CD1c-positive myeloid dendritic cell (primary cell): ENCODE measurements around the gene OVOL1.

Experiments
- DNase-seq: peaks from one replicate; pipeline ENCODE4 v3.0.0-alpha.2; 2016; ENCODE audit errors: extremely low spot score

Gene OVOL1

GRCh38 chr11:65777821-65778361, 9.0 kb upstream of the OVOL1 start:
- DNase-seq, result no peak

GRCh38 chr11:65778431-65778900, 8.4 kb upstream of the OVOL1 start:
- no peak for DNase-seq

DNA sequence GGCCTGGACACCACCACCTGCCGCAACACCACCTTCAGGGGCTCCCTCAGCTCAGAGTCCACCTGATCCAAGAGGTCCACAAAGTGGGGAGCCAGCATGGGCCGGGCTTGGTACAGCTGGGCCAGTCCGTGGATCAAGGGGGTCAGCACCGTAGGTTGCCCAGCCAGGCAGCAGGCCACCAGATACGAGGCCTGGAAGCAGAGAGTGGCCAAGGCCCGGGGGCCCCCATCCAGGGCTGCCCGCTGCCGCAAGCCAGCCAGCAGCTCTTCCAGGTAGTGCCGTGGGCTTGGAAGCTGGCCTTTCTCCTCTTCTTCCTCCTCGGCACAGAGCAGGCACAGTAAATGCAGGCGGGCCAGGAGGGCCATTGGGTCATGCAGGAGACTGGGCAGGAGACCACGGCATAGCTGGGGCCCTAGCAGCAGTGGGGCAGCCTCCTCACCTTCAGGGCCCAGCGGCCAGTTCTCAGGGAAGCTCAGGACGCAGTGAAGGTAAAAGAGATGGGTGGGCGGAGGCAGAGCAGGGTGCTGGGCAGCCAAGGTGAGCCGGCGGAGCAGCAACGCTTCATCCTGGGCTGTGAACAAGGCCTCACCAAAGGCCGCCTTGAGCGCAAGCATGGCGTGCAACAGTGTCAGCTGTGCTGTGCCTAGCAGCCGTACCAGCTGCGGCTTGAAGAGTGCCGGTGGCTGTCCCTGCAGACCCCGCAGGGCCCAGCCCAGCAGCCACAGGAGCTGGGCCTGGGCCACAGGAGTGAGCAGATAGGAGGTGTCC, 7.8 kb upstream of the OVOL1 start:
- no peak for DNase-seq

GRCh38 chr11:65779669-65779918, 7.3 kb upstream of the OVOL1 start:
- DNase-seq, result no peak

DNA sequence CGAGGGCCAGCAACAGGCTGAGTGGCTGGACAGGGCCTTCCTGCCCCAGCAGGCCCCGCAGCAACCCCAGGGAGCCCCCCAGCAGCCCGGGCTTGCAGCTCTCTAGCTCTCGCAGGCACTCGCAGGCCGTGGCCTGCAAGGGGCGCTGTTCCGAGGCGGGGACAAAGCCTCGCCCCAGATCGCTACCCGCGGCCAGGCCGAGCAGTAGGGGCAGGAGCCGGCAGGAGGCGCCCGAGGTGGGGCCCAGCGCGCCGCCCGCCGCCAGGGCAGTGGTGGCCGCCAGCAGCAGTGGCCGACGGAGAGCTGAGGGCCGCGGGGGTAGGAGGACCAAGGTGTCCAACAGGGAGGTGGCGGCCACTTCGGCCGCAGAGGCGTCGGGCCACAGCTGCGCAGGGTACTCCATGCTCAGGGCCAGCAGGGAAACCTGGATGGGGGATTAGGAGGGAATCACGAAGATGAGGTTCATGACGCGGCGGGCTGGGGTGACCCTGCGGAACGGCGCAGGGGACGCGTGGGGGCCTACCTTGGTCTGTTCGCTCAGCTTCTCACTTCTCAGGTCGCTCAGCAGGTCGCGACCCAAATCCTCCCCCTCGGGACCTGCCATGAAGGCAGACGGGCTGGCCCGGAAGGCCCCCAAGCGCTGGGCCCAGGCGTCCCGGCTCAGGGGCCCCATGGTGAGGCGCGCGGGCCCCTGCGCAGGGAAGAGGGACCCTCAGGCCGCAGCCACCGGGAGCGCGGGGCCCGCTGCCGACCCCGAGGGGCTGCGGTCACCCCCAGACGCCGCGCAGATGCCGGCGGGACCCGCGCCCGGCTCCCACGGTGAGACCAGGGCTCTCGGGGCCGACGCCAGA, 6.7 kb upstream of the OVOL1 start:
- DNase-seq, result peak; percentile 89

DNA sequence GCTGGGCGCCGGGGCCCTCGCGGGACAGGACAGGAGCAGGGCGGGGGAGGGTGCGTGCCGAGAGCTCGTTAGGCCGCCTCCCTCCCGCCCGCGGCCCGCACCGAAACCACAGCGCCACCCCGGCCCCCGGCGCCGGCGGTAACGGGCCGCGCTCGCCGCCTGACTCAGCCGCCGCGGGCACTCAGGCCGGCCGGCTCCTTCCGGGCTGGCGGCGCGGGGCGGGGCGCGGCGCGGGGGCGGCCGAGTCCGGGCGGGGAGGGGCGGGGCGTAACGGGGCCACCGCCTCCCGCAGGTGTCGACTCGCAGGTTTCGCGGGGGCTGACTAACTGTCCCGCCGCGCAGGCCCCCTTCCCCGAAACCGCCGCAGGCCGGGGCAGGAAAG, 6.1 kb upstream of the OVOL1 start, which contains the start of gene AP5B1:
TSS of gene AP5B1 (minus strand) at position 207 of the 382 bp plus-strand sequence. CDS start 385 bp downstream, outside the sequence.
- DNase-seq, result peak; percentile 86

- DNase-seq, result peak; percentile 28
These were observed 5.5 kb upstream of the OVOL1 start for GRCh38 chr11:65781152-65781961.

GRCh38 chr11:65781962-65782815, 4.7 kb upstream of the OVOL1 start:
- DNase-seq, result no peak

DNA sequence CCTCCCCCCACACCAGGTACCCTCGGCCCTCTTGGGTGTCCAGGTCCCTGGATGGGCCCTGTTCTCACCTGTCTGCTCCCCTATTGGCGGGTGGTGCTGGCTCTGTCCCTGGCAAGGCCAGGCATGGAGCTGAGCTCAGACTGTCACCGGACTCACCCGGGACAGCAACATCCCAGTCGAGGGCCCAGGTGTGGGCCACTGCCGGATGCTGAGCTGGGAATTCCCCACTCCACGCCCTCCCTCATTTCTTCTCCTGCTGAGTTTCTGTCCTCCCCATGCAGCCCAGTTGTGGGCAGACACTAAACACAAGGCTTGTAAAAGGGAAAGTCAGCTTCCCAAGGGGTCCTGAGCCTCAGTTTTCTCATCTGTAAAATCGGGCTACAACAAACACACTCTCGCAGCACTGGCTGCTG, 4.0 kb upstream of the OVOL1 start:
- DNase-seq, result no peak

DNA sequence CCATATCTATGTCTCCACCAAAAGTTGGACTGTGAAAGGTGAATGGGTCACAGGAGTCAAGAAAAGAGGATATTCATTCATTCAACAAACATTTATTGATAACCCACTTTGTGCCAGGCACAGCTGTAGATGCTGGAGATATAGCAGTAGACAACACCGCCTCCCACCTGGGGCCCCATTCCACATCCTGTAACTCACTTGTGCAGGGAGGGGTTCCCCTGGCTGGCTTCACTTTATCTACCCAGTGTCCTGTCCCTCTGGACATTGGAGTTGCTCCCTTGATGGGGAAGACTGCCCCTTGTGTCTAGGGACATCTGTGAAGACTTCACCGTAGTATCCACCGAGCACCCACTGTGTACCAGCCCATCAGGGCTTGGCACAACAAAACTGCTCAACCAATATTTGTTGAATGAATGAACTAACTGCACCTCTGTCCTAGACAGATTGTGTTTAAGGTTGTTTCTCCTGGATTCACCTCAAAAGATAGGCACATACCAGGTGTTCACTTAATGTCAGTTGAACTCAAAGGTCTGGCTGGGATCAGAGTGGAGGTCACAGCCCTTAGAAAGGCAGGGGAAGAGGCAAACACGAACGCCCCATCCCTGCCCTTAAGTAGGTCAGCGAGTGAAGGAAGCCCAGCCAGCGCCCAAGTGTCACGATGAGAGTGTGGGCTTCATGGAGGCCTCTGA, 1.4 kb upstream of the OVOL1 start:
- DNase-seq, result no peak

DNA sequence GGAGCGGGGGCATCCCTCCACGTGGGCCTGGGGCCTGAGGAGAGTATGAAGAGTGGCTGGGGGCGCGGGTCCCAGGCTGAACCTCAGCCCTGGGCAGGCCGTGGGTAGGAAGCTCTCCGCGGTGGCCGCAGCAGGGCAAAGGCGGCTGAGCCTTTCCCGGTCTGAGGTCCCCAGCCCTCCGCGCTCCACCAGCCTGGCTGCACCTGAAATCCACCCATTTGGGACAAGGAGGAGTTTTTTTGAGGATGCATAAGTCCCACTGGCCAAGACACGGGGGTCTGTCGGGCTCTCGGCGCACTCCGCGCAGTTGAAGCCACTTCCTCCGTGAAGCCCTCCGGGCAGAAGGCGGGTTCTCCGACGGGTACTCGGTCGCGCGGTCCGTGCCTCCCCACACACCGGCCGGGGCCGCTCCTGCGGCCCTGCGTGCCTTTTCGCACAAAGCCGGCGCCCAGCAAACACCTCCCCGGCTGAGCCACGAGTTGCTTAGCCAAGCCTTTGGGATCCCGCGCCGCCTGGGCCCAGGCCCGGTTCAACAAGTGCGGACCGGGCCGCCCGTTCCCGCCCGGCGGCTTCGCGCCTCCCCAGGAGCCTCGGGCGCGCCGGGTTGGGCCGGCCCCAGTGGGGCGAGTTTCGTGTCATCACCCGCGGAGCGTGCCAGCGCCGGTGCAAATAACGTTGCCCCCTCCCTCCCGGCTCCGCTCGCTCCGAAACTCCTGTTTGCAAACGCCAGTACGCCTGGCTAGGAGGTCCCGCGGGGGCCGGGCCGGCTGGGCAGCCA, 666 bp upstream of the OVOL1 start:
- DNase-seq, result peak; percentile 15

DNA sequence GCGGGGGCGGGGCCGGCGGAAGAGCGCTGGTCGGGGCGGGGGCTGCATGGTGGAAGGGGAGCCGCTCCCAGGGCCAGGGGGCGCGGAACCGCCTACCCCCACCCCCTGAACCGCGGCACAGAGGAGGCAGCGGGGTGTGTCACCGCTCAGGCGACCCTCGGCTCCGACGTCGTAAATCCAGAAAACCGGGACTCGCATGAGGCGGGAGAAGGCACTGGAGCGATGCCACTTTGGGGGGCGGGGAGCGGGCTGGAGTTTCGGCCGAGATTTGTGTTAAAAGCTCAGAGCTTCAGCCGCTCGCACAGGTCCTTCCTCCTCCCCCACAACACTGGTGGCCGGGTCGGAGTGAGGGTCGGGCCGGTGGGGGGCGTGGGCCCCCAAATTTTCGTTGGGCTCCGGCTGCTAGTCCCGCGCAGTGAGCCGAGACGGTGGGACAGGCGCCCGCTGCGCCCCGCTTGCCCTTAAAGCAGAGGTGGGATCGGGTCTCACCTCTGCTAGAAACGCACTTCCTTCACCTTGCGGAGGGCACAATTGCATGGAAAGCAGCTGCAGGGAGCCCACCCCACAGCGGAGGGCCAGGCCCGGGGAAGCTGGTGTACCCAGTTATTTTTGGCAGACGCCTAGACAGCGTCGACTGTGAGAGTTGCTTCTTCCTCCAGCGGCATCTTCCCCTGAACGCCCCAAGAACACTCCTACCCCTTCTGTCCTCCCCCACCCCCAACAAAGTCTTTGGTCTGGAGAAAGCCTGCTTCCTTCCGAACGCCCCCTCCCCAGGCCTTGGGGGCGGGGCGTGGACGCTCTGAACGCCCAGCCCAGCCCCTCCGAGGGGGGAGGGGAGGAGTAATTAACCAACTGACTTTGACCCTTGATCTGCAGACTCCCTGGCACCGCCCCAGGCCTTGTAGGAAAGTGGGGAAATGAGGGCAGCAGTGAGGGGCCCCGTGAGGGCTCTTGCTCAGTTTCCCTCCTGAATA, 1.1 kb downstream of the OVOL1 start:
- peak; percentile 27 for DNase-seq

DNA sequence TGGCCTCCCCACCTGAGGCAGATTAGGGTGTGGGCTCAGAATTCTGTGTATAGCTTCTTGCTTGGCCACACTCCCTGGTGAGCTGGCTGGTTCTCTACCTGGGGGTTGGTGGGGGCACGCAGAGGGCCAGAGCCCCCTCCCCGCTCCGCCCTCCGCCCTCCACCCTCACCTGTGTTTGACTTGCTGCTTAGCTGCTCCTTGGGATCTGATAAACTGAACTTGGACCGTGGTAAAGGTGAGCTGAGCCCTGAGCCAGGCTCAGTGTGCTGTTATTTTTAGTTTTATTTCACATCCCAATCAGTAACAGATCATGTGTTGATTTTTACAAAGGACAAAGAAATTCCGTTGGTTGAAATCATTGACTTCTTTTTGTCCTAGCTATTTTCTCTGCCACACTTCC, 2.0 kb downstream of the OVOL1 start:
- DNase-seq, result no peak

DNA sequence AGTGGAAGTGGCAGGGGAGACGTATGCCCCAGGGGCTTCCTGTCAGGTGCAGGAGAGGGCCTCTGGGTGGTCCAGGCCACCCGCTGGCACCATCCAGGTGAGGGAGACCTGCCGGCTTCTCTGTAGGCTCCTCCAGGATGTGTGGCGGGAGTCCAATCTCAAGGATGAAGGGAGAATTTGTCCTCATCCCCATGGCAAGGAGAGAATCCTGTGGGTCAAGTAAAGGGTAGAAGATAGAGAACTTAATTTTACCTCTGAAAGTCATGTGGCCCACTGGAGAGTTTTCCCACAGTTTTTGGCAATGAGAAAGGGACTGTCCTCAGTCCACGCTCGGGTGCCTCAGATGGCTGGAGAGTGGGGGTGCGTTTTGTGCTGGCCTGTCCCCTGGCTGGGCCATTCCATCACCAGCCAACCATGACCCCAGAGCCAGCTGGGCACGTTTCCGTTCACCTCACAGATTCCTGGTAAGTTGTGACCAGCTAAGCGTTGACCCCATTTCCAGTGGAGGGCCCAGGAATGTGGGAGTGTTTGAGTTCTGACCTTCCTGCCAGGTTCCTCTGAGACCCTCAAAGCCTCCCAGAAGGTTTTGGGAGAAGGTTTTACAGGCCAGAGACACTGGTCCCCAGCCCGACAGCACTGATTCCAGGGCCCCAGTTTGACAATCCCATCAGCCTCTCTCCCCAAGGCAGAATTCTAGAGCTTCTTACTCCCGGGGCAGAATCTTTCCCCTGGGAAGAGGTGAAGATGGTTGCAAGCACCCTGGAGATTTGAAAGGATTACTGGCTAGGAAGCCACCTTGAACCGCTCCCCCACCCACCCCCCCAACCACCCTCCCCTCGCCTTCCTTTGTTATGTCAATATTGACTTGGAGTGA, 2.6 kb downstream of the OVOL1 start:
- DNase-seq, result no peak

DNA sequence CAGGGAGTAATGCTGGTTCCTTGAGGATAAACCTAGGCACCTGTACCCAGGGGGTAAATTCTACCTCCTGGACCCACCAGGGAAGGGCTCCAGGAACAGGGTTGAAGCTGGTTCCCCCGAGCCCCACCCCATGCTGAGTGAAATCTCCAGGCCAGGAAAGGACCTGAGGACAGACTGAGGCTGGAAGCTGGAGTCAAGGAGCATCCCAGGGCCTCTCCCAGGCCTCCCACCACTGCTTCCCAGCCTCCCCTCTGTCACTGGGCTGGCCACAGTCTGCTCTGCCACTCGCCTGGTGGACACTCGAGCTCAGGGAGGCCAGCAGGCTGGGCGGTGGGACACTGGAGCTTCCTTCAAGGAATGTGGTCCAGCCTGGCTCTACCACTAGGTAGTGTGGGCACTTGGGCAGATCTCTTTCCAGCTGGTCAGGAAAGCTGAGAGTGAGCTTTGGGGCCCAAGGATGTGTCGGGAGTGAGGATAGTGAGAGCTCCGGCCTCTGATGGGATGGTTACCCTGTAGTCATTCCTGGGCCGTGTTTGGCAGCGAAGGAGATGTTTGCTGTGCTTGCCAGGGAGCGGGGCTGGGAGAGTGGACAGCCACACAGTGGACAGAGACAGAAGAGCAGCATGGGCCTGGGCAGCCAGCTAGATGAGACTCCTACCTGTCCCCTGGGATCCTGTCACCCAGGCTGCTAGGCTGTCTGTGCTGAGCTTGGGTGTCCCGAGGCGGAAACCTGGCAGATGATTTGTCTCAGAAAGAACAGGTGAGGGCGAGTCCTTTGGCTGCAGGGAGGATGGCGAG, 3.4 kb downstream of the OVOL1 start:
- DNase-seq, result no peak

GRCh38 chr11:65790902-65791650, 4.2 kb downstream of the OVOL1 start:
- DNase-seq, result no peak
